SK-N-SH treated with all-trans-retinoic acid at 6 μM for 48 hours (cell line): Measurements from ENCODE around the gene CDRT4.

ENCODE experiments used
- ATAC-seq: fragments of 200-7000 bp; cut with Tn5 transposase; 3 replicates; pipeline ENCODE4 v1.9.1; 2020; ENCODE audit warnings: mild to moderate bottlenecking, moderate library complexity
- ARNTL ChIP-seq: fragments of 450-650 bp; formaldehyde crosslinking; IDR thresholded peaks from 2 replicates; pipeline ENCODE4 v1.5.0; 2020; ENCODE audit warnings: low read depth, mild to moderate bottlenecking, moderate library complexity, borderline replicate concordance
- BACH2 ChIP-seq: fragments of 250-450 bp; sonication (Bioruptor Pico); IDR thresholded peaks from 2 replicates; pipeline ENCODE4 v1.9.0; 2021; ENCODE audit warnings: mild to moderate bottlenecking, borderline replicate concordance
- CSDC2 ChIP-seq: fragments of 250-450 bp; sonication (Bioruptor Pico); IDR thresholded peaks from 2 replicates; pipeline ENCODE4 v1.5.0; 2020; ENCODE audit warnings: mild to moderate bottlenecking, moderate library complexity
- ISL1 ChIP-seq: fragments of 250-450 bp; sonication (Bioruptor Pico); IDR thresholded peaks from 2 replicates; pipeline ENCODE4 v2.1.2; 2022; ENCODE audit warnings: mild to moderate bottlenecking, moderate library complexity
- PPARA ChIP-seq: fragments of 250-450 bp; sonication (Bioruptor Pico); IDR thresholded peaks from 2 replicates; pipeline ENCODE4 v1.5.0; 2020; ENCODE audit warnings: mild to moderate bottlenecking, borderline replicate concordance
- RARB ChIP-seq: fragments of 250-450 bp; sonication (Bioruptor Pico); IDR thresholded peaks from 2 replicates; pipeline ENCODE4 v1.8.0; 2021; ENCODE audit warnings: mild to moderate bottlenecking, moderate library complexity
- TCF4 ChIP-seq: fragments of 250-450 bp; sonication (Bioruptor Pico); IDR thresholded peaks from 2 replicates; pipeline ENCODE4 v1.8.0; 2021; ENCODE audit warnings: mild to moderate bottlenecking, moderate library complexity, borderline replicate concordance
- TOX ChIP-seq: fragments of 250-450 bp; sonication (Bioruptor Pico); IDR thresholded peaks from 2 replicates; pipeline ENCODE4 v1.8.0; 2021; ENCODE audit warnings: mild to moderate bottlenecking, moderate library complexity, borderline replicate concordance
- ZFP3 ChIP-seq: fragments of 250-450 bp; sonication (Bioruptor Pico); IDR thresholded peaks from 2 replicates; pipeline ENCODE4 v1.5.0; 2020; ENCODE audit warnings: mild to moderate bottlenecking, moderate library complexity
- ZFP30 ChIP-seq: fragments of 450-650 bp; formaldehyde crosslinking; IDR thresholded peaks from 2 replicates; pipeline ENCODE4 v1.5.0; 2022; ENCODE audit warnings: mild to moderate bottlenecking, moderate library complexity
- ZNF565 ChIP-seq: fragments of 450-650 bp; formaldehyde crosslinking; conservative IDR thresholded peaks from 2 replicates; pipeline ENCODE4 v1.5.0; 2020; ENCODE audit warnings: low read depth, mild to moderate bottlenecking, moderate library complexity
- ZNF70 ChIP-seq: fragments of 450-650 bp; formaldehyde crosslinking; IDR thresholded peaks from 2 replicates; pipeline ENCODE4 v1.5.0; 2020; ENCODE audit warnings: mild to moderate bottlenecking, moderate library complexity
- ZNF8 ChIP-seq: fragments of 450-650 bp; formaldehyde crosslinking; IDR thresholded peaks from 2 replicates; pipeline ENCODE4 v1.5.0; 2020; ENCODE audit warnings: mild to moderate bottlenecking, moderate library complexity
- TF ChIP-seq, protein P1 (sequence below): fragments of 250-450 bp; sonication (Bioruptor Pico); IDR thresholded peaks from 2 replicates; pipeline ENCODE4 v1.5.1; 2021; ENCODE audit warnings: mild to moderate bottlenecking, moderate library complexity
- TF ChIP-seq, protein P2 (sequence below): fragments of 250-450 bp; sonication (Bioruptor Pico); IDR thresholded peaks from 2 replicates; pipeline ENCODE4 v1.5.0; 2020; ENCODE audit warnings: mild to moderate bottlenecking, moderate library complexity
- TF ChIP-seq, protein P3 (sequence below): fragments of 250-450 bp; sonication (Bioruptor Pico); IDR thresholded peaks from 2 replicates; pipeline ENCODE4 v1.5.1; 2020; ENCODE audit warnings: low read depth, mild to moderate bottlenecking, moderate library complexity
- TF ChIP-seq, protein P4 (sequence below): fragments of 250-450 bp; sonication (Bioruptor Pico); IDR thresholded peaks from 2 replicates; pipeline ENCODE4 v1.8.0; 2021; ENCODE audit warnings: low read depth, mild to moderate bottlenecking, moderate library complexity, borderline replicate concordance
- TF ChIP-seq, protein P5 (sequence below): fragments of 250-450 bp; sonication (Bioruptor Pico); IDR thresholded peaks from 2 replicates; pipeline ENCODE4 v1.8.0; 2020; ENCODE audit warnings: mild to moderate bottlenecking, moderate library complexity, borderline replicate concordance

Gene CDRT4

DNA sequence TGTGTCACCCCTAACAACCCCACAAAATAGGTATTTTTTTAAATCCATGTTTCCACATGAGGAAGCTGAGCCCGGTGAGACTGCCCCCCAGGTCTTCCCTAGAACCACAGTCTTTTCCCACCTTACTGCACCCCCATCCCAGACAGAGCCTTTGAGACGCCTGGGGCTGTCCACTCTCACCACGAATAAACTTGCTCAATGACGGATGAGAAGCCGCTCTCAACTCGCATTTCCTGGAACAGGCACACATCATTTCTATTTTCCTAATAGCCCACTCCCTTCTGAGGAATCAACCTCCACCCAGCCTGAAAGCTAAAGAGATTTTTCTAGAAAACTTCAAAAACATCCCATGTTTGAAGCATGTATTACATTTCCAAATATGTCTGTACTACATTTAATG lies 14.1 kb upstream of the CDRT4 start:
- no peak for ATAC-seq
- TF ChIP-seq ZNF8 (CRISPR knock-in tag) (no peak), ZNF70 (CRISPR knock-in tag) (no peak), ISL1 (CRISPR knock-in tag) (no peak), ZFP30 (CRISPR knock-in tag) (no peak), ZFP3 (CRISPR knock-in tag) (no peak), RARB (CRISPR knock-in tag) (no peak), TOX (CRISPR knock-in tag) (no peak), PPARA (CRISPR knock-in tag) (no peak), ZNF565 (no peak), ARNTL (CRISPR knock-in tag) (no peak), TCF4 (no peak)
- TF ChIP-seq, protein P1, sequence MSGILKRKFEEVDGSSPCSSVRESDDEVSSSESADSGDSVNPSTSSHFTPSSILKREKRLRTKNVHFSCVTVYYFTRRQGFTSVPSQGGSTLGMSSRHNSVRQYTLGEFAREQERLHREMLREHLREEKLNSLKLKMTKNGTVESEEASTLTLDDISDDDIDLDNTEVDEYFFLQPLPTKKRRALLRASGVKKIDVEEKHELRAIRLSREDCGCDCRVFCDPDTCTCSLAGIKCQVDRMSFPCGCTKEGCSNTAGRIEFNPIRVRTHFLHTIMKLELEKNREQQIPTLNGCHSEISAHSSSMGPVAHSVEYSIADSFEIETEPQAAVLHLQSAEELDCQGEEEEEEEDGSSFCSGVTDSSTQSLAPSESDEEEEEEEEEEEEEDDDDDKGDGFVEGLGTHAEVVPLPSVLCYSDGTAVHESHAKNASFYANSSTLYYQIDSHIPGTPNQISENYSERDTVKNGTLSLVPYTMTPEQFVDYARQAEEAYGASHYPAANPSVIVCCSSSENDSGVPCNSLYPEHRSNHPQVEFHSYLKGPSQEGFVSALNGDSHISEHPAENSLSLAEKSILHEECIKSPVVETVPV: no peak
- TF ChIP-seq, protein P2, sequence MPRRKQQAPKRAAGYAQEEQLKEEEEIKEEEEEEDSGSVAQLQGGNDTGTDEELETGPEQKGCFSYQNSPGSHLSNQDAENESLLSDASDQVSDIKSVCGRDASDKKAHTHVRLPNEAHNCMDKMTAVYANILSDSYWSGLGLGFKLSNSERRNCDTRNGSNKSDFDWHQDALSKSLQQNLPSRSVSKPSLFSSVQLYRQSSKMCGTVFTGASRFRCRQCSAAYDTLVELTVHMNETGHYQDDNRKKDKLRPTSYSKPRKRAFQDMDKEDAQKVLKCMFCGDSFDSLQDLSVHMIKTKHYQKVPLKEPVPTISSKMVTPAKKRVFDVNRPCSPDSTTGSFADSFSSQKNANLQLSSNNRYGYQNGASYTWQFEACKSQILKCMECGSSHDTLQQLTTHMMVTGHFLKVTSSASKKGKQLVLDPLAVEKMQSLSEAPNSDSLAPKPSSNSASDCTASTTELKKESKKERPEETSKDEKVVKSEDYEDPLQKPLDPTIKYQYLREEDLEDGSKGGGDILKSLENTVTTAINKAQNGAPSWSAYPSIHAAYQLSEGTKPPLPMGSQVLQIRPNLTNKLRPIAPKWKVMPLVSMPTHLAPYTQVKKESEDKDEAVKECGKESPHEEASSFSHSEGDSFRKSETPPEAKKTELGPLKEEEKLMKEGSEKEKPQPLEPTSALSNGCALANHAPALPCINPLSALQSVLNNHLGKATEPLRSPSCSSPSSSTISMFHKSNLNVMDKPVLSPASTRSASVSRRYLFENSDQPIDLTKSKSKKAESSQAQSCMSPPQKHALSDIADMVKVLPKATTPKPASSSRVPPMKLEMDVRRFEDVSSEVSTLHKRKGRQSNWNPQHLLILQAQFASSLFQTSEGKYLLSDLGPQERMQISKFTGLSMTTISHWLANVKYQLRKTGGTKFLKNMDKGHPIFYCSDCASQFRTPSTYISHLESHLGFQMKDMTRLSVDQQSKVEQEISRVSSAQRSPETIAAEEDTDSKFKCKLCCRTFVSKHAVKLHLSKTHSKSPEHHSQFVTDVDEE (CRISPR knock-in tag): no peak
- TF ChIP-seq, protein P3, sequence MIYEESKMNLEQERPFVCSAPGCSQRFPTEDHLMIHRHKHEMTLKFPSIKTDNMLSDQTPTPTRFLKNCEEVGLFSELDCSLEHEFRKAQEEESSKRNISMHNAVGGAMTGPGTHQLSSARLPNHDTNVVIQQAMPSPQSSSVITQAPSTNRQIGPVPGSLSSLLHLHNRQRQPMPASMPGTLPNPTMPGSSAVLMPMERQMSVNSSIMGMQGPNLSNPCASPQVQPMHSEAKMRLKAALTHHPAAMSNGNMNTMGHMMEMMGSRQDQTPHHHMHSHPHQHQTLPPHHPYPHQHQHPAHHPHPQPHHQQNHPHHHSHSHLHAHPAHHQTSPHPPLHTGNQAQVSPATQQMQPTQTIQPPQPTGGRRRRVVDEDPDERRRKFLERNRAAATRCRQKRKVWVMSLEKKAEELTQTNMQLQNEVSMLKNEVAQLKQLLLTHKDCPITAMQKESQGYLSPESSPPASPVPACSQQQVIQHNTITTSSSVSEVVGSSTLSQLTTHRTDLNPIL (CRISPR knock-in tag): no peak

DNA sequence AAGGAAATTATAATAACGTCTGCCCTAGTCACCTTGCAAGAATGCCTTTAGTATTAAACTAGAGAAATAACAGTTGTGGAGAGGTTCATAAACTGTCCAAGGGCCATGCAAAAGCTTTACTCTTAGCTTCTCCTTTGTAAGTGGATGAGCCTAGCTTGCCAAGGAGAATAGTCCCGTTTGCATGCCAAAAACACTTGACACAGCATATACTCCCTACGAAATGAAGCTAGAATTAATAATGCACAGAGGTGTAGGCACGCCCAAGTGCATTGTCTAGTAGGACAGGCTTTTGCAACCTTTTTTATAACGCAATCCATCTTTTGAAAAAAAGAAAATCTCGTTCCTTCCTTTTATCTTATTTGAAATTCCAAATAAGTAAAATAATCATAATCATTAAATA lies 12.8 kb upstream of the CDRT4 start:
- TF ChIP-seq, protein P4, sequence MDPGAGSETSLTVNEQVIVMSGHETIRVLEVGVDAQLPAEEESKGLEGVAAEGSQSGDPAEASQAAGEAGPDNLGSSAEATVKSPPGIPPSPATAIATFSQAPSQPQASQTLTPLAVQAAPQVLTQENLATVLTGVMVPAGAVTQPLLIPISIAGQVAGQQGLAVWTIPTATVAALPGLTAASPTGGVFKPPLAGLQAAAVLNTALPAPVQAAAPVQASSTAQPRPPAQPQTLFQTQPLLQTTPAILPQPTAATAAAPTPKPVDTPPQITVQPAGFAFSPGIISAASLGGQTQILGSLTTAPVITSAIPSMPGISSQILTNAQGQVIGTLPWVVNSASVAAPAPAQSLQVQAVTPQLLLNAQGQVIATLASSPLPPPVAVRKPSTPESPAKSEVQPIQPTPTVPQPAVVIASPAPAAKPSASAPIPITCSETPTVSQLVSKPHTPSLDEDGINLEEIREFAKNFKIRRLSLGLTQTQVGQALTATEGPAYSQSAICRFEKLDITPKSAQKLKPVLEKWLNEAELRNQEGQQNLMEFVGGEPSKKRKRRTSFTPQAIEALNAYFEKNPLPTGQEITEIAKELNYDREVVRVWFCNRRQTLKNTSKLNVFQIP: no peak
- TF ChIP-seq ZNF70 (CRISPR knock-in tag) (no peak), PPARA (CRISPR knock-in tag) (no peak), RARB (CRISPR knock-in tag) (no peak), CSDC2 (no peak), ZFP3 (CRISPR knock-in tag) (no peak), TOX (CRISPR knock-in tag) (no peak), BACH2 (CRISPR knock-in tag) (no peak)
- TF ChIP-seq, protein P5, sequence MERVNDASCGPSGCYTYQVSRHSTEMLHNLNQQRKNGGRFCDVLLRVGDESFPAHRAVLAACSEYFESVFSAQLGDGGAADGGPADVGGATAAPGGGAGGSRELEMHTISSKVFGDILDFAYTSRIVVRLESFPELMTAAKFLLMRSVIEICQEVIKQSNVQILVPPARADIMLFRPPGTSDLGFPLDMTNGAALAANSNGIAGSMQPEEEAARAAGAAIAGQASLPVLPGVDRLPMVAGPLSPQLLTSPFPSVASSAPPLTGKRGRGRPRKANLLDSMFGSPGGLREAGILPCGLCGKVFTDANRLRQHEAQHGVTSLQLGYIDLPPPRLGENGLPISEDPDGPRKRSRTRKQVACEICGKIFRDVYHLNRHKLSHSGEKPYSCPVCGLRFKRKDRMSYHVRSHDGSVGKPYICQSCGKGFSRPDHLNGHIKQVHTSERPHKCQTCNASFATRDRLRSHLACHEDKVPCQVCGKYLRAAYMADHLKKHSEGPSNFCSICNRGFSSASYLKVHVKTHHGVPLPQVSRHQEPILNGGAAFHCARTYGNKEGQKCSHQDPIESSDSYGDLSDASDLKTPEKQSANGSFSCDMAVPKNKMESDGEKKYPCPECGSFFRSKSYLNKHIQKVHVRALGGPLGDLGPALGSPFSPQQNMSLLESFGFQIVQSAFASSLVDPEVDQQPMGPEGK: no peak
- TF ChIP-seq, protein P1: no peak
- TF ChIP-seq, protein P2 (CRISPR knock-in tag): no peak
- TF ChIP-seq, all 23 proteins: peak for 0
- no peak; the same call in 2 of the 3 replicates for ATAC-seq
